WTC11 (cell line): ENCODE measurements around the gene LDAH.

Experiments
- CTCF ChIP-seq: fragments of 200-600 bp; IDR thresholded peaks from 2 replicates; pipeline ENCODE4 v1.8.0; 2022; ENCODE audit warnings: antibody characterized with exemption
- ELF4 ChIP-seq: sonication (generic); formaldehyde crosslinking; IDR thresholded peaks from 2 replicates; pipeline ENCODE4 v1.8.1; 2022; ENCODE audit warnings: low read depth, mild to moderate bottlenecking, moderate library complexity, missing genetic modification reagents
- JUN ChIP-seq: sonication (generic); formaldehyde crosslinking; IDR thresholded peaks from 2 replicates; pipeline ENCODE4 v1.8.0; 2023; ENCODE audit warnings: mild to moderate bottlenecking, missing genetic modification reagents
- MAX ChIP-seq: sonication (generic); formaldehyde crosslinking; IDR thresholded peaks from 2 replicates; pipeline ENCODE4 v1.8.0; 2022; ENCODE audit warnings: mild to moderate bottlenecking, missing genetic modification reagents
- TEAD1 ChIP-seq: sonication (generic); formaldehyde crosslinking; IDR thresholded peaks from 2 replicates; pipeline ENCODE4 v1.8.0; 2022; ENCODE audit warnings: mild to moderate bottlenecking, missing genetic modification reagents
- USF2 ChIP-seq: sonication (generic); formaldehyde crosslinking; IDR thresholded peaks from 2 replicates; pipeline ENCODE4 v1.8.1; 2023; ENCODE audit warnings: mild to moderate bottlenecking, missing genetic modification reagents, moderate library complexity
- ZBTB21 ChIP-seq: sonication (generic); formaldehyde crosslinking; IDR thresholded peaks from 2 replicates; pipeline ENCODE4 v1.8.1; 2023; ENCODE audit warnings: mild to moderate bottlenecking, missing genetic modification reagents, borderline replicate concordance

GRCh38 chr2:20674974-20675679 lies 147.8 kb downstream of the LDAH start:
- TF ChIP-seq CTCF (no peak), MAX (CRISPR knock-in tag) (no peak), JUN (no peak), TEAD1 (no peak), USF2 (CRISPR knock-in tag) (no peak), ELF4 (CRISPR knock-in tag) (no peak), ZBTB21 (CRISPR knock-in tag) (no peak)
